Hematopoietic multipotent progenitor cell treated with erythropoietin and hydrocortisone succinate and interleukin-3 and kit ligand, for 4 days (in vitro differentiated cells): ENCODE results near the gene RYR3.

Experiments
- DNase-seq: peaks from one replicate; pipeline ENCODE4 v3.0.0-alpha.2; 2015

RYR3 gene

GRCh38 chr15:33654860-33655259, 344.1 kb downstream of the RYR3 start:
- peak; percentile 38 for DNase-seq

GRCh38 chr15:33655488-33655887, 344.7 kb downstream of the RYR3 start:
- DNase-seq: no peak

- peak; percentile 57 for DNase-seq
These were observed 345.4 kb downstream of the RYR3 start for GRCh38 chr15:33656168-33656567.

GRCh38 chr15:33660151-33660550, 349.4 kb downstream of the RYR3 start:
- no peak for DNase-seq

GRCh38 chr15:33662014-33662413, 351.2 kb downstream of the RYR3 start:
- DNase-seq: no peak

GRCh38 chr15:33664947-33665346, 354.2 kb downstream of the RYR3 start:
- DNase-seq: no peak

GRCh38 chr15:33670567-33670966, 359.8 kb downstream of the RYR3 start:
- DNase-seq: no peak

GRCh38 chr15:33671456-33671855, 360.7 kb downstream of the RYR3 start:
- DNase-seq: peak; percentile 35

GRCh38 chr15:33675246-33675645, 364.5 kb downstream of the RYR3 start:
- peak; percentile 87 for DNase-seq

- DNase-seq: peak; percentile 33
These were observed 366.6 kb downstream of the RYR3 start for GRCh38 chr15:33677238-33677830.

GRCh38 chr15:33678176-33678575, 367.4 kb downstream of the RYR3 start:
- DNase-seq: peak; percentile 89

- peak; percentile 95 for DNase-seq
These were observed 367.8 kb downstream of the RYR3 start for GRCh38 chr15:33678602-33679001.

- DNase-seq: peak; percentile 13
These were observed 368.3 kb downstream of the RYR3 start for GRCh38 chr15:33679061-33679460.

GRCh38 chr15:33680336-33680735, 369.6 kb downstream of the RYR3 start:
- no peak for DNase-seq

GRCh38 chr15:33693166-33693800, 382.5 kb downstream of the RYR3 start:
- peak; percentile 10 for DNase-seq

GRCh38 chr15:33698126-33698525, 387.4 kb downstream of the RYR3 start:
- DNase-seq: no peak

GRCh38 chr15:33699145-33699544, 388.4 kb downstream of the RYR3 start:
- no peak for DNase-seq

GRCh38 chr15:33699691-33700447, 389.1 kb downstream of the RYR3 start:
- peak; percentile 48 for DNase-seq

- peak; percentile 91 for DNase-seq
These were observed 390.0 kb downstream of the RYR3 start for GRCh38 chr15:33700695-33701303.

GRCh38 chr15:33701304-33701696, 390.5 kb downstream of the RYR3 start:
- peak; percentile 28 for DNase-seq

GRCh38 chr15:33706173-33706572, 395.4 kb downstream of the RYR3 start:
- no peak for DNase-seq

- DNase-seq: no peak
These were observed 400.0 kb downstream of the RYR3 start for GRCh38 chr15:33710748-33711147.

GRCh38 chr15:33716025-33716424, 405.3 kb downstream of the RYR3 start:
- no peak for DNase-seq

- no peak for DNase-seq
These were observed 410.2 kb downstream of the RYR3 start for GRCh38 chr15:33720952-33721351.
